GM21367 (cell line): ENCODE data around the gene SLC38A7.
"Not testable (repeated sequence)": the region's sequence is repeated elsewhere in the genome, so short reads cannot be mapped to it uniquely, and the experiment has no call there.

Experiments
- ATAC-seq: cut with Tn5 transposase; IDR thresholded peaks from one replicate; pipeline ENCODE4 v1.9.1; 2021; ENCODE audit not compliant: unreplicated experiment

SLC38A7 gene

GRCh38 chr16:58678716-58679115 lies 5.9 kb downstream of the SLC38A7 start:
- no peak for ATAC-seq

- ATAC-seq = no peak
These were observed 6.3 kb downstream of the SLC38A7 start for GRCh38 chr16:58678269-58678668.

GRCh38 chr16:58670946-58671583 lies 13.5 kb downstream of the SLC38A7 start:
- ATAC-seq = no peak

GRCh38 chr16:58670177-58670576 lies 14.4 kb downstream of the SLC38A7 start:
- ATAC-seq = no peak

DNA sequence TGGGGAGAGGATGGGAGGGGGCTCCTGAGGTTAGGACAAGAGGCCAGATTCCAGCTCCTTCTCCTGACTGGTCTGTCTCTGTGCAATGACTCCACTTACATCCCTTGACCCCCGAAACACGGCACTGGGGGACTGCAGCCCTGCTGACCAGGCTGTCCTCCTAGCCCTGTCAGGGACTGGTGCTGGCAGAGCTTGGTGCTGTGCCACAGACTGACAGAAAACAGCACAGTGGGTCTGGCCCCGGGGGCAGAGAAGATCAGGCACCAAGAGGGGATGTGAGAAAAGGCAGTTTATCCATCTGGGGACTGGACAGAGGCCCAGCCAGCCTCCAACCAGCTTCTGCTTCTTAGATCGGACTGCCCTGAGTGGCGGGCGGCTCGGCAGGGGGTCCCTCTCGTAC lies 19.4 kb downstream of the SLC38A7 start:
- ATAC-seq = no peak

DNA sequence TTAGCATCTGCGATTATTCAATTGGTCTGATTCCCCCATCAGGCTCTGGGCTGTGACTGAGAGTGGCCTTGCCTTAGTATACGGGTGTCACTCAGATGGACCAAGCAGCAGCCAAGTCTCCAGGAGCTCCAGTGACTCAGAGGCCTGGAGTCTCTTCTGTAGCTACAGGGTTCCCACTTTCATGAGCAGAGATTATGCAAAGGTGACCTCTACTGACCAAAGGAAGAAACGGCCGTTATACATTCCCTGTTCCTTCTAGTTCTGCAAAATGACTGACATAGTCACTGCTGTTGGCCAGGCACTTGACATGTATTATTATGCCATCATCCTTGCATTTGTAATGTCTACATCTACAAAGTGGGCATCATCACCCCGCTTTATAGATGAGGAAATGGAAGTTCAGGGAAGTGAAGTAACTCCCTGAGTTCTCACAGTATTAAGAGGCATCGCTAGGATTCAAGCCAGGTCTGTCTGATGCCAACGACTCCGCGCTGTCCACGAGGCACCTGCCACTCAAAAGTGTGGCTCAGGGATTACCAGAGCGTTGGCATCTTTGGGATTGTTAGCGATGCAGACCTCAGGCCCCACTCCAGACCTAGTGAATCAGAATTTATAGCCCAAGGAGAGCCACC lies 23.3 kb downstream of the SLC38A7 start:
- peak; percentile 63 for ATAC-seq

GRCh38 chr16:58659911-58660310 lies 24.7 kb downstream of the SLC38A7 start:
- not testable (repeated sequence) for ATAC-seq

GRCh38 chr16:58658796-58659211 lies 25.8 kb downstream of the SLC38A7 start:
- ATAC-seq = no peak

DNA sequence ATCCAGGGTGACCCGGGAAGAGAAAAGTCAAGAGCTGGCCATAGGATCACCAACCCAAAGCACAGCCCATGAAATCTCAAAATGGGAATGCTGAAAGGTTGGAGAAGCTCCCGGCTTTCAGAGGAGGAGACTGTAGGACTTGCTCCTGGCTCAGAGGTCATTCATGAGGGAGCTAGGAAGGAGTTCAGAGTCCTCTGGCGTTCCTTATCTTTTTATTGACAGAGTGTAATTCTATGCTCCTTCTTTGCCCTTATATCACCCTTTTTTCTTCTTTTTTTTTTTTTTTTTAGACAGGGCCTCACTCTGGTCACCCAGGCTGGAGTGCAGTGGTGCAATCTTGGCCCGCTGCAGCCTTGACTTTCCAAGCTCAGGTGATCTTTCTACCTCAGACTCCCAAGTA lies 27.7 kb downstream of the SLC38A7 start:
- ATAC-seq = no peak

- ATAC-seq = no peak
These were observed 29.4 kb downstream of the SLC38A7 start for GRCh38 chr16:58655215-58655596.

DNA sequence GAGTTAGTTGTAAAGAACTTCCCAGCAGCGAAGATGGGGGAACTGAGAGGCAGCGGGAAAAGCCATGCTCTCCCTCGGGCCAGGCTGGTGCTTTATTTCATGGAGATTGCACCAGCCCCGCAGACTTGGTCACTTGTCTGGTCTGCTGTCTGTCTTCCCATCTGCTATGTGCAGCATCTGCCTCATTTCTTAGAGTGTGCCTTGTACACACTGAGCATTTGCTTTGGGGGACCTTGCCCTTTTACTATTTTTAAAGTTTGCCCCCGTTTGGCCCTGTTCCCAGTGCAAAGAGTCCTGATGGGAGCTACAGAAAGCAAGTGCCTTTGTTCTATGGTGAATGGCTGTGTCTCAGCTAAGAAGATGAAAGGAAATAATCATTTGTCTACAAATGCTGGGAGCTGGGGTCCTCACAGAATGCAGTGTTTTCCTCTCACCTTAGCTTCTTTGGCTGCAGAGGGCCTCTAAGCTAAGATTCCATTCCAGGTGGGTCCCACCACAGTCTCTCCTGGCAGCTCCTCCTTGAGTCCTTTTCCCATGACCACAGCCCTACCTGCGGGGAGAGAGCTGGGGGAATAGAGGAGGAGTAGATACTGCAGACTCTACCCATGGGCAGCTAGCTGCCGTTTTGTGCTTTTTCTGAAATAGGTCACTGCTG lies 29.9 kb downstream of the SLC38A7 start:
- ATAC-seq = no peak

- no peak for ATAC-seq
These were observed 31.8 kb downstream of the SLC38A7 start for GRCh38 chr16:58652741-58653140.

DNA sequence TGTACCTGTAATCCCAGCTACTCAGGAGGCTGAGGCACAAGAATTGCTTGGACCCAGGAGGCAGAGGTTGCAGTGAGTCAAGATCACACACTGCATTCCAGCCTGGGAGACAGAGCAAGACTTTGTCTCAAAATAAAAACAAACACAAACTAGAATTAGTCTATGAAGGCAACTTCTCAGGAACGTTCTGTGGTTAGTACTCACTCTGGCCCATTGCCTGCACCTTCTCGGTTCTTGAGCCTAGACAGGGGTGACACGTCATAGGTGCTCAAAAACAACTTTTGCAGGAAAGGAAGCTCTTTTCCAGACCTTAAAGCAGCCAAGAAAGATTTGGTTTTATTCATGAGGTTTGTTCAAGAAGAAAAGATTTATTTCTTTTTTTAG lies 32.6 kb downstream of the SLC38A7 start:
- no peak for ATAC-seq

GRCh38 chr16:58649707-58650106 lies 34.9 kb downstream of the SLC38A7 start:
- ATAC-seq = no peak

DNA sequence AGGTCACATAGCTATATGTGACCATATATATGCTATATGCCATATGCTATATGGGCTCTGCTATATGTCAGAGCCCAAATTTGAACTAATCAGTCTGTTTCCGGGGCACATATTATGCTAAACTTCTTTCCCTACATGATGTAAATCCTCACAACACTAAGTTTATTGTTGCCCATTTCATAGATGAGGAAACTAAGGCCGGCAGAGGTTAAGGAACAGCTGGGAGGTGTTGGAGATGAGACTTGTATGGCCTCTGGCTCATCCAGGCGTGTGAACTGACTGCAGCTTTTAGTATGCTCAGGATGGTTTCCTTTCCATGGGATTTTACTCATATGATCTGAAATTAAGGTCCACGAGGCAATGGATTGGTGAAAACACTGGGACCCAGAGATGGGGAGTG lies 37.5 kb downstream of the SLC38A7 start:
- ATAC-seq = no peak

- no peak for ATAC-seq
These were observed 39.6 kb downstream of the SLC38A7 start for GRCh38 chr16:58644765-58645487.

- ATAC-seq = no peak
These were observed 40.5 kb downstream of the SLC38A7 start for GRCh38 chr16:58644108-58644507.

DNA sequence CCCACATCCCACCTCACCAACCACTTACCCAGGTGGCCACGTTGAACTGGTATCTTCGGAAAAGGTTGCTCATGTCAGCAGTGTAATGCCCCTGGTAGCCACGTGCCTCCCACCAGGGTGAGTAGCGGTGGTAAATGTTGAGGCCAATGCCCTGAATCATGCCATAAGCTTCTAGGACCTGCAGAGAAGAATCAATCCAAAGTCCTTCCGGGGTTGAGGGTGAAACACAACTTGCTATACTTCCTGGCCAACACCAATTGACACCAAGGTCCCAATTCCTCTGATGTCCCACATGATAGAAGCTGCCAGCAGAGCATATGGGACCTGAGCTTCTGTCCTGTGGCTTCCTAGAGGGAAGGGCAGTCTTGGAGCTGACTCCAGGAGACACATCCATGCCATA lies 43.6 kb downstream of the SLC38A7 start:
- ATAC-seq = no peak

- no peak for ATAC-seq
These were observed 44.7 kb downstream of the SLC38A7 start for GRCh38 chr16:58639836-58640235.

DNA sequence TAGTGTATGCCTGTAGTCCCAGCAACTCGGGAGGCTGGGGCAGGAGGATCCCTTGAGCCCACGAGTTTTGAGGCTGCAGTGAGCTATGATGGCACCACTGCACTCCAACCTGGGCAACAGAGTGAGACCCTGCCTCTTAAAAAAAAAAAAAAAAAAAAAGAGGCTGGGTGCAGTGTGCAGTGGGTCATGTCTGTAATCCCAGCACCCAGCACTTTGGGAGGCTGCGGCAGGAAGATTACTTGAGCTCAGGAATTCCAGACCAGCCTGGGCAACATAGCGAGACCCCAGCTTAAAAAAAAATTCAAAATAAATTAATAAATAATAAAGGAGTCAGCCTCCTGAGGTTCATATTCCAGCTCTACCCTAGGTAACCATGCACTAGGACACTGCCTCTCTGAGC lies 45.3 kb downstream of the SLC38A7 start:
- no peak for ATAC-seq

DNA sequence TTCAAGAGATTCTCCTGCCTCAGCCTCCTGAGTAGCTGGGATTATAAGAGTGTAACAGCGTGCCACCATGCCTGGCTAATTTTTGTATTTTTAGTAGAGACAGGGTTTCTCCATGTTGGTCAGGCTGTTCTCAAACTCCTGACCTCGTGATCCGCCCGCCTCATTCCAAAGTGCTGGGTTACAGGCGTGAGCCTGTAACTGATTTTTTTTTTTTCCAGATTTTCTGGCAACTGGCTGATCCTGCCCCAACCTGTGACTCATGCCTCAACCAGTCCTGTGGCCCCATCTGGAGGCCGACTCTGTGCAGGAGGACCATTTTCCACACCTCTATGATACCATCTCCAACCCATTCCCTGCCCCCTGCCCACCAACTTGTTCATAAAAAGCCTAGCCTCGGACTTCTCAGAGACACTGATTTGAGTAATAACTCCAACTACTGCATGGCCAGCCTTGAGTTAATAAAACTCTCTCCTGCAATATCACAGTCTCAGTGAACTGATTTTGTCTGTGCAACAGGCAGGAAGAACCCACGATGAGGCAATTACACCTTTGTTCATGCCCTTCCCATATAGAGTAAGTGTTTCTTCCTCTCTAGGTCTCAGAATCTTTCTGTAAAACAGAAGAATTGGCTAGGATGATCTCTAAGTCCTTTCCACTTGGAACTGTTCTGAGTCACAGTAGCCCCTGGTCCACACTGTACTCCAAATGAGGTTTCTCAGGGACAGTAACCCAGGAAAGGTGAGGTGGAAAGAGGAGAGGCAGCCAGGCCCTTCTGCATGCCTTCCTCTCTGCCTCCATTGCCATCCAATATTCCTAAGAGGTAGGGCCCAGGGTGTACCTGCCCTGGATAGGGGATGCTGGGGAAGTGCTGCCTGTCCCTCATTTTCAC lies 46.2 kb downstream of the SLC38A7 start:
- ATAC-seq = no peak
